IPS-20b (cell line): ENCODE data around the gene DMAC1.

Experiments used
- H3K27ac ChIP-seq: one replicate; pipeline ENCODE4 v1.5.1; 2013; ENCODE audit warnings: low read length
- H3K27me3 ChIP-seq: 2 replicates; pipeline ENCODE4 v1.6.1; 2013; ENCODE audit warnings: mild to moderate bottlenecking, low read length, inconsistent platforms; ENCODE audit not compliant: insufficient read depth
- H3K36me3 ChIP-seq: 2 replicates; pipeline ENCODE4 v1.6.1; 2013; ENCODE audit warnings: low read depth, mild to moderate bottlenecking, inconsistent platforms, low read length, moderate library complexity; ENCODE audit not compliant: insufficient read depth
- H3K4me1 ChIP-seq: 2 replicates; pipeline ENCODE4 v1.6.1; 2013; ENCODE audit warnings: mild to moderate bottlenecking, control low read depth, inconsistent platforms, low read length, moderate library complexity; ENCODE audit not compliant: insufficient read depth
- H3K4me3 ChIP-seq: 2 replicates; pipeline ENCODE4 v1.5.1; 2013; ENCODE audit warnings: mild to moderate bottlenecking, low read length, inconsistent platforms
- H3K9ac ChIP-seq: 2 replicates; pipeline ENCODE4 v1.6.1; 2013; ENCODE audit warnings: low read depth, mild to moderate bottlenecking, inconsistent platforms, low read length, moderate library complexity
- H3K9me3 ChIP-seq: 2 replicates; pipeline ENCODE4 v1.6.1; 2013; ENCODE audit warnings: mild to moderate bottlenecking, low read depth, low read length, inconsistent platforms; ENCODE audit not compliant: insufficient read depth

The DMAC1 gene

GRCh38 chr9:7813030-7813429, 13.5 kb upstream of the DMAC1 start:
- H3K36me3 ChIP-seq, result no peaks in the 10 kb centered on the region
- H3K27ac ChIP-seq, result no peak overlapping the region
- H3K9me3 ChIP-seq, result no peaks in the 10 kb centered on the region; the same call in 1 of the 2 replicates
- H3K4me3 ChIP-seq, result no peak overlapping the region
- H3K27me3 ChIP-seq, result no peaks in the 10 kb centered on the region
- H3K4me1 ChIP-seq, result no peaks in the 10 kb centered on the region
- H3K9ac ChIP-seq, result no peak overlapping the region

DNA sequence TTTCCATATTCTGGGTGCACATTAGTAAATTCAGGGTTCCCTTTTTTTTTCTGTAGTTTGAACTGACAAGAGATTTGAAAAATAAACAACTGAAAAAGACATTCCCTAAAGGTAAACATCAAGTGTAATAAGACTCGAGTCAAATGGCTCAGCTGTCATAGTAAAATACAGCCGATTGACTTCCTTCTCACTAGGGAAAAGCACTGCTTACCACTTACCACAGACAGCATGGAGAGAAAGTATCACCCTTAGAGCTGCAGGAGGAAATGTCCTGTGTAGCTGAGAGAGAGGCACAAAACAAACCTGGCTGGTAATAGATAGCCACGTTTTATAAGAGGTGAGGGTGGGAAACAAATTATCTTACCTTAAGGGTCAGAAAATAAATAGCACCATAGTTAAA, 12.1 kb upstream of the DMAC1 start:
- no peaks in the 10 kb centered on the region for H3K4me1 ChIP-seq
- no peak overlapping the region for H3K9ac ChIP-seq
- H3K4me3 ChIP-seq, result no peak overlapping the region
- no peaks in the 10 kb centered on the region for H3K9me3 ChIP-seq
- H3K27ac ChIP-seq, result no peak overlapping the region
- no peaks in the 10 kb centered on the region for H3K36me3 ChIP-seq
- no peaks in the 10 kb centered on the region for H3K27me3 ChIP-seq

- Histone ChIP-seq H3K27me3 (no peaks in the 10 kb centered on the region), H3K4me3 (no peak overlapping the region), H3K36me3 (peaks cover 2% of the 10 kb centered on the region; the same call in 1 of the 2 replicates), H3K9me3 (no peaks in the 10 kb centered on the region), H3K9ac (no peak overlapping the region), H3K4me1 (peaks cover 3% of the 10 kb centered on the region; the same call in 1 of the 2 replicates), H3K27ac (no peak overlapping the region)
Observed at GRCh38 chr9:7802666-7803065, 3.1 kb upstream of the DMAC1 start.

GRCh38 chr9:7799944-7800285, 337 bp upstream of the DMAC1 start:
- Histone ChIP-seq H3K9ac (no peak overlapping the region), H3K36me3 (peaks cover 29% of the 10 kb centered on the region), H3K27ac (no peak overlapping the region), H3K4me1 (peaks cover 3% of the 10 kb centered on the region; the same call in 1 of the 2 replicates), H3K27me3 (no peaks in the 10 kb centered on the region), H3K9me3 (no peaks in the 10 kb centered on the region), H3K4me3 (no peak overlapping the region)

GRCh38 chr9:7794196-7794595, 5.4 kb downstream of the DMAC1 start:
- H3K27ac ChIP-seq, result no peak overlapping the region

GRCh38 chr9:7791394-7791793, 8.2 kb downstream of the DMAC1 start:
- H3K36me3 ChIP-seq, result peaks cover 55% of the 10 kb centered on the region
- no peaks in the 10 kb centered on the region for H3K4me1 ChIP-seq
- H3K9me3 ChIP-seq, result no peaks in the 10 kb centered on the region
- no peaks in the 10 kb centered on the region for H3K27me3 ChIP-seq
- H3K27ac ChIP-seq, result no peak overlapping the region
- H3K4me3 ChIP-seq, result no peak overlapping the region
- no peak overlapping the region for H3K9ac ChIP-seq

More at GRCh38 chr9:7794196-7794595, 5.4 kb downstream of the DMAC1 start:
- Histone ChIP-seq H3K4me3 (no peak overlapping the region), H3K36me3 (peaks cover 61% of the 10 kb centered on the region), H3K9me3 (no peaks in the 10 kb centered on the region), H3K4me1 (no peaks in the 10 kb centered on the region), H3K27me3 (no peaks in the 10 kb centered on the region), H3K9ac (no peak overlapping the region)

- H3K36me3 ChIP-seq, result peaks cover 49% of the 10 kb centered on the region
- H3K4me3 ChIP-seq, result no peak overlapping the region
- H3K9me3 ChIP-seq, result no peaks in the 10 kb centered on the region
- no peaks in the 10 kb centered on the region for H3K4me1 ChIP-seq
- no peak overlapping the region for H3K27ac ChIP-seq
- no peaks in the 10 kb centered on the region for H3K27me3 ChIP-seq
- H3K9ac ChIP-seq, result no peak overlapping the region
Observed at GRCh38 chr9:7790819-7791182, 8.8 kb downstream of the DMAC1 start.

DNA sequence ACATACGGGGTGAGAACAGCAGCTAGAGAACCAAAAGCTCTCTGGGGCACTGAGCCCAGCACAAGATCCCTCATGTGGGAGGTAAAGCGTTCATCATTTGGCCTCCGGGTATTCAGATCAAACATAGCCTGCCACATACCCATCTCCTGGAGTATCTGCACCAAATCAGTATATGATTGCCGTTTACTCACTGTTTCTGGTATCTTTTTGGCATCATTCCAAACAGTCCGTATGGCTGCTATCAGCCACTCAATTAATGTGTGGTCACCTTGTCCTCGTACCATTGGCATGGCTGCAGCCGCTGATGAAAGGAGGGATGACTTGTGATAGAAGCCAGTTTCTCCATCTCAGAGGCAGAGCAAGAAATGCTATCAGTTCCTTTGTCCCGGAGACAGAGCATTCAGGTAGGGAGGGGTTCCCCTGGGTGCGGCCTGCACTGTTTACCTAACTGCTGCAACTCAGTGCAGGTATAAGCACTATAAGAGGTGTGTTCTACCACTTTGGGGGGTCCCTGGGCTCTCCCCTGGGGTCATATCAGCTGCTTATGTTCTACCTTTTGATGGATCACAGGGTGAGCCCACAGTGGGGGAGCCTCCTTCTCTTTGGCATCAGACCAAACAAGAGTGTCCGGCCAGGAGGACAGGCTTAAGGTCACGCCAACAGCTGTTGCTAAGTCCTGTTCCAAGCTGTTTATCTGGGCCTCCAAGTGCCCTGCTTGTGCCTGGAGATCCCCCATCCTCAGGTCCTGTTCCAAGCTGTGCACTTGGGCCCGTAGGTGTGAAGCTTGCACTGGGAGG, 9.4 kb downstream of the DMAC1 start:
- Histone ChIP-seq H3K9ac (no peak overlapping the region), H3K4me1 (no peaks in the 10 kb centered on the region), H3K4me3 (no peak overlapping the region), H3K27me3 (no peaks in the 10 kb centered on the region), H3K36me3 (peaks cover 43% of the 10 kb centered on the region), H3K27ac (no peak overlapping the region), H3K9me3 (no peaks in the 10 kb centered on the region)

DNA sequence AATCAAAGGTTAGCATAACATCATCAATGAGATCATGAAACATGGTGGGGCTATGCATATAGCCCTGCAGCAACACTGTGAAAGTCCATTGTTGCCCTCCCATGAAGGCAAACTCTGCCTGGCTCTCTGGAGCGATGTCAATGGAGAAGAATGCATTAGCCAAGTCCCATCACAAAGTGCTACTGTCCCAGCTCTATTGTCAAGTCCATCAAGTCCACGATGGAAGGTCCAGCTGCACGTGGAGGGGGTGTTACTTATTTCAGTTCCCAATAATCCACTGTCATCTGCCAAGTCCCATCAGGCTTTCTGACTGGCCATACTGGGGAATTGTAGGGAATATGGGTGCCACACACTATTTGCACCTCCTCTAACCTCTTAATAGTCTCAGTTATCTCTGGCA, 10.8 kb downstream of the DMAC1 start:
- no peak overlapping the region for H3K27ac ChIP-seq
- no peaks in the 10 kb centered on the region for H3K27me3 ChIP-seq

GRCh38 chr9:7785813-7786212, 13.8 kb downstream of the DMAC1 start:
- peaks cover 2% of the 10 kb centered on the region; the same call in 1 of the 2 replicates for H3K4me1 ChIP-seq
- no peak overlapping the region for H3K4me3 ChIP-seq
- H3K27me3 ChIP-seq, result no peaks in the 10 kb centered on the region
- H3K9me3 ChIP-seq, result no peaks in the 10 kb centered on the region
- no peak overlapping the region for H3K9ac ChIP-seq
- peaks cover 8% of the 10 kb centered on the region; the same call in 1 of the 2 replicates for H3K36me3 ChIP-seq
- H3K27ac ChIP-seq, result no peak overlapping the region

More for the DNA sequence above, 10.8 kb downstream of the DMAC1 start:
- peaks cover 29% of the 10 kb centered on the region for H3K36me3 ChIP-seq
- H3K4me1 ChIP-seq, result no peaks in the 10 kb centered on the region
- H3K9ac ChIP-seq, result no peak overlapping the region
- H3K9me3 ChIP-seq, result no peaks in the 10 kb centered on the region
- H3K4me3 ChIP-seq, result no peak overlapping the region

DNA sequence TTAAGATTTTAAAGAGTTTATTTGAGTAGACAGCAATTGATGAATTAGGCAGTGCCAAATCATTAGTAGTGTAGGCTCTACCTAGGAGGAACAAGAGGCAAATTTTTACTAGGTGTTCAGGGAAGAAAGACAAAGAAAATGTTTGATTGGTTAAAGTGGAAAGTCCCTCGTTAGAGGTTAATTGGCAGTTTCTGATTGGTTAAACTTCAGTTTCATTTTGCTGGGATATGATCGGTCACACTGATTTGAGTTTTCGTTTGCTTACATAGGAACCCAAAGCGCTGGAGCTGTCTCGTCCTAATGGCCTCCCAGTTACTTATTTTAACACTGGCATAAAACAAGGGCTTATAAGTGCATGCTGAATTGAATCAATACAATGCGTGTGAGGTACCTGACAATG, 15.1 kb downstream of the DMAC1 start:
- no peak overlapping the region for H3K27ac ChIP-seq
- H3K27me3 ChIP-seq, result no peaks in the 10 kb centered on the region

DNA sequence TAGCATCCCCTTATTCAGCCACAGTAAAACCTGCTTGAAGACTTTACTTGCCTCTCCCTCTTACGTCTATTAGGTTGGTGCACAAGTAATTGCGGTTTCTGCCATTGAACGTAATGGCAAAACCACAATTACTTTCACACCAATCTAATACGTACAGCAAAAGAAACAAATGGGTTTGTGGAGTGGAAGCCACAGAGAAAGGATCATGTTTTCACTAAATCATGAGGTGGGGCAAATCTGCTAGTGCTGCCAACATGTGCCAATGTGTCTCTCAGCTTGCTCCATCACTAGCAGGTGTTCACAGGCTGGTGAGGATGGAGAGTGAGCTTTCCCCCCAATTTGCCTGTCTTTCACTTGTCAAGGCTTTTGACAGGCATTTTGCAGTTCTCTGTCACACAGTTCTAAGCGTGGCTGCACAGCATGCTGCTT, 15.9 kb downstream of the DMAC1 start:
- no peak overlapping the region for H3K4me3 ChIP-seq
- no peak overlapping the region for H3K9ac ChIP-seq
- no peaks in the 10 kb centered on the region for H3K9me3 ChIP-seq
- H3K36me3 ChIP-seq, result peaks cover 8% of the 10 kb centered on the region; the same call in 1 of the 2 replicates
- peaks cover 9% of the 10 kb centered on the region; the same call in 1 of the 2 replicates for H3K4me1 ChIP-seq
- H3K27me3 ChIP-seq, result no peaks in the 10 kb centered on the region
- no peak overlapping the region for H3K27ac ChIP-seq

More for the DNA sequence above, 15.1 kb downstream of the DMAC1 start:
- no peak overlapping the region for H3K9ac ChIP-seq
- peaks cover 8% of the 10 kb centered on the region; the same call in 1 of the 2 replicates for H3K36me3 ChIP-seq
- no peaks in the 10 kb centered on the region for H3K9me3 ChIP-seq
- peaks cover 9% of the 10 kb centered on the region; the same call in 1 of the 2 replicates for H3K4me1 ChIP-seq
- no peak overlapping the region for H3K4me3 ChIP-seq
